Trophoblast cell (in vitro differentiated cells and primary cell): Measurements from ENCODE around the gene MYO1E.

Experiments used
- DNase-seq, 2 donors: peaks; one replicate each; pipeline ENCODE4 v3.0.0-alpha.2; 2016
- H2AFZ ChIP-seq: 2 replicates; pipeline ENCODE4 v1.6.1; 2013; ENCODE audit warnings: low read length, moderate library complexity, mild to moderate bottlenecking; ENCODE audit not compliant: insufficient read depth, poor library complexity
- H2AK5ac ChIP-seq: 2 replicates; pipeline ENCODE4 v1.6.1; 2013; ENCODE audit warnings: mild to moderate bottlenecking, low read length
- H2BK120ac ChIP-seq: 2 replicates; pipeline ENCODE4 v1.6.1; 2013; ENCODE audit warnings: low read length, mild to moderate bottlenecking, moderate library complexity; ENCODE audit not compliant: insufficient read depth, poor library complexity
- H2BK12ac ChIP-seq: 2 replicates; pipeline ENCODE4 v1.6.1; 2013; ENCODE audit warnings: mild to moderate bottlenecking, low read length, moderate library complexity
- H2BK5ac ChIP-seq: 2 replicates; pipeline ENCODE4 v1.6.1; 2013; ENCODE audit warnings: low read length, low read depth, moderate library complexity, mild to moderate bottlenecking; ENCODE audit not compliant: poor library complexity
- H3K14ac ChIP-seq: 2 replicates; pipeline ENCODE4 v1.6.1; 2013; ENCODE audit warnings: mild to moderate bottlenecking, low read length
- H3K18ac ChIP-seq: 2 replicates; pipeline ENCODE4 v1.6.1; 2013; ENCODE audit warnings: mild to moderate bottlenecking, low read length
- H3K23ac ChIP-seq: 2 replicates; pipeline ENCODE4 v1.6.1; 2013; ENCODE audit warnings: low read length
- H3K27ac ChIP-seq: 2 replicates; pipeline ENCODE4 v1.5.1; 2013; ENCODE audit warnings: low read depth, mild to moderate bottlenecking, inconsistent platforms, low read length, moderate library complexity
- H3K27me3 ChIP-seq: 2 replicates; pipeline ENCODE4 v1.6.1; 2013; ENCODE audit warnings: inconsistent platforms, mild to moderate bottlenecking, low read length, moderate library complexity; ENCODE audit not compliant: insufficient read depth
- H3K36me3 ChIP-seq, 2 experiments: 1 replicate in 1 of 2; 2 replicates in 1 of 2; pipeline ENCODE4 v1.6.1; 2013; ENCODE audit warnings: low read length in 2 of 2, mild to moderate bottlenecking in 2 of 2, moderate library complexity in 1 of 2; ENCODE audit not compliant: insufficient read depth in 2 of 2, control insufficient read depth in 1 of 2
- H3K4ac ChIP-seq: 2 replicates; pipeline ENCODE4 v1.6.1; 2013; ENCODE audit warnings: low read depth, mild to moderate bottlenecking, low read length, moderate library complexity
- H3K4me1 ChIP-seq, 2 experiments: 1 replicate in 1 of 2; 2 replicates in 1 of 2; pipeline ENCODE4 v1.6.1; 2013; ENCODE audit warnings: low read length in 2 of 2, mild to moderate bottlenecking in 2 of 2, moderate library complexity in 1 of 2; ENCODE audit not compliant: insufficient read depth in 2 of 2, control insufficient read depth in 1 of 2
- H3K4me2 ChIP-seq: 2 replicates; pipeline ENCODE4 v1.6.1; 2013; ENCODE audit warnings: inconsistent platforms, mild to moderate bottlenecking, low read length, moderate library complexity
- H3K4me3 ChIP-seq: 2 replicates; pipeline ENCODE4 v1.5.1; 2013; ENCODE audit warnings: mild to moderate bottlenecking, low read depth, low read length, inconsistent platforms
- H3K79me1 ChIP-seq: one replicate; pipeline ENCODE4 v1.6.1; 2013; ENCODE audit warnings: low read length
- H3K79me2 ChIP-seq: 2 replicates; pipeline ENCODE4 v1.6.1; 2013; ENCODE audit warnings: low read length, mild to moderate bottlenecking; ENCODE audit not compliant: control insufficient read depth, insufficient read depth, poor library complexity
- H3K9ac ChIP-seq: 2 replicates; pipeline ENCODE4 v1.6.1; 2013; ENCODE audit warnings: mild to moderate bottlenecking, low read length
- H3K9me3 ChIP-seq: 2 replicates; pipeline ENCODE4 v1.6.1; 2013; ENCODE audit warnings: low read depth, mild to moderate bottlenecking, control low read depth, inconsistent platforms, low read length; ENCODE audit not compliant: insufficient read depth
- H4K12ac ChIP-seq: 2 replicates; pipeline ENCODE4 v1.6.1; 2013; ENCODE audit warnings: low read depth, mild to moderate bottlenecking, low read length, moderate library complexity
- H4K8ac ChIP-seq: 2 replicates; pipeline ENCODE4 v1.6.1; 2013; ENCODE audit warnings: low read depth, mild to moderate bottlenecking, low read length, moderate library complexity
- H4K91ac ChIP-seq: one replicate; pipeline ENCODE4 v1.6.1; 2013; ENCODE audit warnings: low read depth, mild to moderate bottlenecking, low read length, moderate library complexity
- WGBS: extraction: QIAGEN DNeasy Blood & Tissue Kit; methylation state at CpG from one replicate; pipeline ENCODE4 v1.1.7; 2013; ENCODE audit warnings: missing lambda C conversion rate; ENCODE audit not compliant: insufficient read length, insufficient coverage; ENCODE audit errors: extremely low coverage; 5-methylcytosine and 5-hydroxymethylcytosine counted together

Gene MYO1E

DNA sequence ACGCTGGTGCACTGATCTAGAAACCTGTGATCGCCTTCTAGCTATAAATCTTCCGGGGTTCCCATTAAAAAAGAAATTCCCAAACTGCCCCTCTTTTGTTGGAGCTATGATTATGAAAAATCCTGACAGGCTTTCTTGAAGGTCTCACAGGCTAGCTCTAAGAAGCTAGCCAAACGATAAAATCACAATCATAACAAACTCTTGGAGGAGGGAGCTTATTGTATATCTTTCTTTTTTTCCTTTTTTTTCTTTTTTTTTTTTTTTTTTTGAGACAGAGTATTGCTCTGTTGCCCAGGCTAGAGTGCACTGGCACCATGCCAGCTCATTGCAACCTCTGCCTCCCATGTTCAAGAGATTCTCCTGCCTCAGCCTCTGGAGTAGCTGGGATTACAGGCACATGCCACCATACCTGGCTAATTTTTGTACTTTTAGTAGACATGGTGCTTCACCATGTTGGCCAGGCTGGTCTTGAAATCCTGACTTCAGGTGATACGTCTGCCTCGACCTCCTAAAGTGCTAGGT, 72.0 kb downstream of the MYO1E start:
- H4K91ac ChIP-seq: no peak overlapping the region
- peaks cover 5 to 8% of the 10 kb centered on the region in 2 experiments for H3K4me1 ChIP-seq
- no peak overlapping the region for H4K12ac ChIP-seq
- DNase-seq: no peak
- no peak overlapping the region for H3K23ac ChIP-seq
- no peaks in the 10 kb centered on the region for H3K36me3 ChIP-seq
- H3K79me2 ChIP-seq: no peaks in the 10 kb centered on the region
- no peak overlapping the region for H3K14ac ChIP-seq
- H3K9me3 ChIP-seq: peaks cover 2% of the 10 kb centered on the region
- no peak overlapping the region for H3K4me3 ChIP-seq
- no CpG with 5 or more reads among the region's 6 CpGs for WGBS
- H2AK5ac ChIP-seq: no peak overlapping the region
- H4K8ac ChIP-seq: no peak overlapping the region
- peaks cover 2% of the 10 kb centered on the region for H3K79me1 ChIP-seq
- no peak overlapping the region for H3K9ac ChIP-seq
- H3K18ac ChIP-seq: no peak overlapping the region
- H2BK5ac ChIP-seq: no peak overlapping the region
- no peak overlapping the region for H3K4me2 ChIP-seq
- H3K4ac ChIP-seq: no peak overlapping the region
- no peak overlapping the region for H2BK120ac ChIP-seq
- H3K27ac ChIP-seq: no peak overlapping the region
- H3K27me3 ChIP-seq: no peaks in the 10 kb centered on the region
- no peak overlapping the region for H2AFZ ChIP-seq
- H2BK12ac ChIP-seq: no peak overlapping the region

- peak; percentile 44 to 51 for DNase-seq
- Histone ChIP-seq H3K9ac (no peak overlapping the region), H4K8ac (no peak overlapping the region), H2AK5ac (no peak overlapping the region), H3K79me2 (no peaks in the 10 kb centered on the region), H3K9me3 (peaks cover 2% of the 10 kb centered on the region), H3K27me3 (no peaks in the 10 kb centered on the region), H2AFZ (no peak overlapping the region), H3K79me1 (peaks cover 6% of the 10 kb centered on the region), H3K4ac (no peak overlapping the region), H2BK12ac (no peak overlapping the region), H3K14ac (no peak overlapping the region), H4K91ac (no peak overlapping the region), H3K4me3 (no peak overlapping the region), H3K36me3 (no peaks in the 10 kb centered on the region), H4K12ac (no peak overlapping the region), H3K23ac (no peak overlapping the region), H2BK5ac (no peak overlapping the region), H3K27ac (no peak overlapping the region), H2BK120ac (no peak overlapping the region), H3K4me1 (peaks cover 11 to 14% of the 10 kb centered on the region in 2 experiments), H3K18ac (peak overlapping the region; percentile 29), H3K4me2 (no peak overlapping the region)
- no CpG with 5 or more reads among the region's 9 CpGs for WGBS
Observed at GRCh38 chr15:59299929-59300617, 72.6 kb downstream of the MYO1E start.

DNA sequence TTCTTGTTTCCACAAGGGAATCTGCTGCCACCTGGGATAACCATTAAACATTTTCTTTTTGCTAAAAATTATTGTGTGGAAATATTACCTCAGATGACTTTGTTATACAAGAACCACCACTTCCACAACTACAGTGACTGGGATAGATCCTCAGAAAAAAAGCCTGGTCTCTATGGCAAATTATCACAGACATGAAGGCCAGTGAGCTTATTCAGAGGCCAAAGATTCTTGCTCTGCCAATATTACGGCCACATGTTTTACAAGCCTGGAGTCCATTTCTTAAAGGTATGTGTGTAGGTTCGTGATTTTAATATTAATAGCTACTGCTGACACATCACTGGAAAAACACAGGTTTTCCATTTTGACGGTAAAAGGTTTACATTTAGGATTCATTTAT, 73.8 kb downstream of the MYO1E start:
- Histone ChIP-seq H3K14ac (no peak overlapping the region), H2AFZ (no peak overlapping the region), H3K27me3 (no peaks in the 10 kb centered on the region), H2AK5ac (no peak overlapping the region), H3K23ac (no peak overlapping the region), H3K9me3 (peaks cover 2% of the 10 kb centered on the region), H3K79me2 (no peaks in the 10 kb centered on the region), H4K8ac (no peak overlapping the region), H3K27ac (no peak overlapping the region), H3K79me1 (peaks cover 10% of the 10 kb centered on the region), H4K91ac (no peak overlapping the region), H3K18ac (no peak overlapping the region), H4K12ac (no peak overlapping the region), H3K4me1 (peaks cover 17 to 21% of the 10 kb centered on the region in 2 experiments), H2BK120ac (no peak overlapping the region), H2BK5ac (no peak overlapping the region), H3K9ac (no peak overlapping the region), H3K4me3 (no peak overlapping the region), H3K4ac (no peak overlapping the region), H3K36me3 (no peaks in the 10 kb centered on the region), H2BK12ac (no peak overlapping the region), H3K4me2 (no peak overlapping the region)
- WGBS: no CpG with 5 or more reads among the region's 3 CpGs
- DNase-seq: peak in 1 of 2 donors; percentile 62

DNA sequence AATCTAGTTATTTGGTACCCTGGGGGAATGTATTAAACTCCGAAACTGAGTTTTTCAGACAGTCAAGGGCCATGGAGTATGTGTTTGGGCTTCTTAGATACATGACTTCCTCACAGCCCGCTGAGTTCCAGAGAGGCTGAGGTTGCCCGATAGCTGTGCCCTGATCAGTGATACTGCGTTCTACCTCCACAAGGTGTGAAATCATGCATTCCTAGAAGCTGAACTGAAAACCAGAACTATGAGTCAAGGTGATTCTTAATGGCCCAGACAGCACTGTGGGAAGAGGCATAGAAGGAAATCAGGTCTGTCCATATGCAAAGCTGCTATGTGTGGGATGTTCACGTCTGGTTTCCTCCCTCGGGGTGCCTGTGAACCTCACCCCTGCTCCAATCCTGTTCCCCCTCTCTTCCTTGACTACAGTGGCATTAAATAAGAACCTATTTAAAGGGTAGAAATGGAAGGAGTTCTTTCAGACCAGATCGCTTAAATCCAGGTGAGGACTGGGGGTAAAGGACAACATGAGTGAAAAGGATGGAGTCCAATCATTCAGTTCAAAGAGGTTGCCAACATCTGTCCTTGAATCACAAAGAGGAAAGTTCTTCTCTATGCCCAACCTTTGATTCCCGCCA, 74.3 kb downstream of the MYO1E start:
- Histone ChIP-seq H3K27ac (no peak overlapping the region), H3K79me2 (no peaks in the 10 kb centered on the region), H3K79me1 (peaks cover 10% of the 10 kb centered on the region), H4K8ac (no peak overlapping the region), H3K27me3 (no peaks in the 10 kb centered on the region), H3K14ac (no peak overlapping the region), H3K4me1 (peaks cover 17 to 21% of the 10 kb centered on the region in 2 experiments), H4K91ac (no peak overlapping the region), H3K4ac (no peak overlapping the region), H4K12ac (no peak overlapping the region), H2BK12ac (no peak overlapping the region), H3K36me3 (no peaks in the 10 kb centered on the region), H3K18ac (no peak overlapping the region), H2AK5ac (no peak overlapping the region), H3K9me3 (peaks cover 2% of the 10 kb centered on the region), H2AFZ (no peak overlapping the region), H3K23ac (no peak overlapping the region), H3K4me3 (no peak overlapping the region), H3K4me2 (no peak overlapping the region), H3K9ac (no peak overlapping the region), H2BK5ac (no peak overlapping the region), H2BK120ac (no peak overlapping the region)
- peak; percentile 85 to 91 for DNase-seq
- WGBS: no CpG with 5 or more reads among the region's 8 CpGs
